HG03095 (cell line): Measurements from ENCODE around the gene GALNT15.

ENCODE experiments used
- ATAC-seq: cut with Tn5 transposase; IDR thresholded peaks from one replicate; pipeline ENCODE4 v1.9.1; 2021; ENCODE audit warnings: moderate library complexity; ENCODE audit not compliant: unreplicated experiment

The GALNT15 gene

DNA sequence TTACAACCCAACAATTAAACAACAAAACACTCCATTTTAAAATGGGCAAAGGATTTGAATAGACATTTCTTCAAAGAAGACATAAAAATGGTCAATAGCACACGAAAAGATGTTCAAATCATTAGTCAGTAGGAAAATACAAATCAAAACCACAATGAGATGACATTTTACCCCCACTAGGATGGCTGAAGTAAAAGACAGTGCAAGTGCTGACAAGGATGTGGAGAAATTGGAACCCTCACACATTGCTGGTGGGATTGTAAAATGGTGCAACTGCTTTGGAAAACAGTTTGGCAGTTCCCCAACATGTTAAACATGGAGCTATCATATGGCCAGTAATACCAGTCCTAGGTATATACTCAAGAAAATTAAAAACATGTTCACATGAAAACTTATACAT is 11.6 kb downstream of the GALNT15 start:
- no peak for ATAC-seq

DNA sequence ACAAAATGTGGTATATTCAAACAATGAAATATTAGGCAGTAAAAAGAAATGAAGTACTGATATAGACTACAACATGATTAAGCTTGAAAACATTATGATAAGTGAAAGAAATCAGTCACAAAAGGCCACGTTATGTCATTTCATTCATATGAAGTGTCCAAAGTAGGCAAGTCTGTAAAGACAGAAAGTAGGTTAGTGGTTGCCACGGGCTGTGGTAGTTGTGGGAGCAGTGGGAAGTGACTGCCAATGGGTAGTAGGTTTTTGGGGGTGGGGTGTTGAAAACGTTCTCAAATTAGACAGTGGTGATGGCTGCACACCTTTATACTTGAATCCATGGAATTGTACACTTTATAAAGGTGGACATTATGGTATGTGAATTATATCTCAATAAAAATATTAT is 12.1 kb downstream of the GALNT15 start:
- no peak for ATAC-seq

DNA sequence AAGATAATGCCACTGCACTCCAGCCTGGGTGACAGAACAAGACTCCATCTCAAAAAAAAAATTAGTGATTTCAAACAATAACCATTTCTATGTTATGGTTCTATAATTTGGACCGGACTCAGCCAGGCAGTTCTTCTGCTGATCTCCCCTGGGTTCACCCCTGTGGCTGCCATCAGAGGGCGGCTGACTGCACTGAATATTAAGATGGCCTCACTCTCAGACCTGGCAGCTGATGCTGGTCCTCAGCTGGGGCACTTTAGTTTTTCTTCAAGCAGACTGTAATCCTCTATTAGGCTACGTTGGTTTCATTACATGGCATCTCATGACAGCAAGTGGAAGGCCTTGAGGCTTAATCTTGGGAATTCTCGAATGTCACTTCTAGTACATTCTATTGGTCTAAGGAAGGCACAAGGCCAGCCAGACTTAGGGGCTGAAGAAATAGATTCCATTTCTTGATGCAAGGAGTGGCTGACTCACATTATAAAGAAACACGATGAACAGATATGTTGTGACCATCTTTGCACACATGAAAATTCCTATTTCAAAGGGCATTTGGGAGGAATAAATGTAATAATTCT is 12.8 kb downstream of the GALNT15 start:
- no peak for ATAC-seq

DNA sequence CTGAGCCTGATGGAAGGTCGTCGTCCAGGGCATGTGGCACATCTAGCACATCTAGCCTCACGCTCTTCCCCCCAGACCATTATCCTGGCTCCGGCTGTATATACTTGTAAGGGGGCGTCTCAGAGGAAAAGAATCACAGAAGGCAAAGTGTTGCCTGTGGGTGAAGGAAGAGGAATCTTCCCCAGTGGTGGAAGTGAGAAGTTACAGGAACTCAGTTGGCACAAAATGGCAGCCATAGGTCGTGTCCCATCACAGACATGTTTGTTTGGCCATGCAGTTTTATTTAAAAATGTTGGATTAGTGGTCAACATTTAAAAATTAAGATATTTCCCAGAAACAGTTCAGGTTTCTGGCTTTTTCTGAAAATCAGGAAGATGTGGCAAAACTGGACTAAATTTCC is 13.6 kb downstream of the GALNT15 start:
- no peak for ATAC-seq

DNA sequence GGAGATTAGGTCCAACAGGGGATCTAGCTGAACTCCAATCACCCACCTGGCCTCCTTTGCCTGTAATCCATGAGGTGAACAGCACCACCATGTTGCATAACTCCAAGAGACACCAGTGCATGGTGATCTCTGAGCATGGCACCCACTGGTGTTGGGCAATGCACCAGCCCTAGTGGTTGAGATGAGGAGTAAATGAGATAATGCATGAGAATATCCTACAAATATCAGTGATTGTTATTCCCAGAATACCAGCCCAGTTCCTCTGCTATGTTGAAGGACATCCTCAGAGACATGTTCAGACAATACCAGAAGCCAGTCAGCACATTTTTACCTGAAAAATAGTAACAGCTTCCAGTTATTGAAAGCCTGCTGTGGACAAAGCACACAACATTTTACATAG is 14.7 kb downstream of the GALNT15 start:
- no peak for ATAC-seq

DNA sequence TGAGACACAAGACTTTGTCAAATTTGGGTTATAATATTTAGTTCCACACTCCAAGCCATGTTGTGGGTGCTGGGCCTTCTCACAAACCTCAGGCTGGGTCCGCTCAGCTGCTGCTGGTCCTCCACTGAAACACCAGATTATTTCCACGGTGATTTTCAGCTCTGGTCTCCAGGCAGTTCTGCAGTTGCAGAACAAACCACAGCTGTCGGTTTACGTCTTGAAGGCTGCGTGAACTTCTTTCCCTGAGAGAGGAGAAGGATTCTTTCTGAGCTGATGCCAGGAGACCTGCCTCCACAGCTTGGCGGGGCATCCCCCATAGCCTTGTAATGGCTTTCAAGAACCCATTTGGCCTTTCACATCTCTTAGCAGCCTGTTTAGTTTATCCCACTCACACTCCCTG is 16.2 kb downstream of the GALNT15 start:
- ATAC-seq: no peak

DNA sequence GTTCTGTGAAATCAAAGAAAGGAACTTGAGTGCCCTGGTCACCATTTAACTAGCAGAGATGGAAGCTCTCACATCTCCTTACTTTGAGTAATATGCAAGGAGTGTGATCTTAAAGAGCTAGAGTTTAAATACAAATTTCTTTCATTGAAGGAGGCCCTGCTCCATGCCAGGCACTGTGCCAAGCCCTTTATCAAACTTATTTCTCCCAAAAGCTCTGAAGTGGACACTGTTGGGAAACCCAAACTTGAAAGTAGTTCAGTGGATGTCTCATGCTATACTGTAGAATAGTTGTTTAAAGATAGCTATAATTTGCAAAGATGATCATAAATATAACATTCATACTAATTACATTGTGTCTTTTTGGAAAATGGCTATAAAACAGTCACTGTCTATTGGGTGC is 17.1 kb downstream of the GALNT15 start:
- ATAC-seq: no peak

DNA sequence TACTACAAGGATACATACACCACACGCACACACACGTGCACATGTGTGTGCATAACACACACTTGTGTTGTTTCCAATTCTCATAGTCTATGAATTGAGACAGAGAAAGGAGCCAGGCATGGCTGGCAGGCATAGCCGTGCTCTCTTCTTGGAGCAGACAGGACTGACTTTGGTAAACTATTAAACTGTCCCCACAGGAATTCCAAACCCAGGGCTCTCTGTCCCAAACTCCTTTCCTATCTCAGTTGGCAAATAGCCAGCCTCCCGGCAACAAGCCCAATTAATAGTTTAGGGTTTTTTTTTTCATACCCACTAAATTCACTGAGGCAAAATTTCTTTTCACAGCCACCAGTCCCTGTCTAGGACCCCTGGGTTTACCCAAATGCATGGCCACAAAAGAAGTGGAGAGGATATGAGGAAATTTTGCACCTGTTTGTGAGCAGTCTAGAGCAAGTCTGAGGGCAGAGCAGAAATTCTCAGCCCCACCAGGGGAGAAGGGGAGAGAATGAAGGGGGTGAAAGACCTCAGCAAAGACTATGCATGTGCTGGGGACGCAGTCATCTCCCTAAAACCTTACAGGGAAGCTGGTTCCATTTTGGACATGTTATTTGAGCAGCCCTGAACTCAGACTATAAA is 17.8 kb downstream of the GALNT15 start:
- ATAC-seq: no peak

DNA sequence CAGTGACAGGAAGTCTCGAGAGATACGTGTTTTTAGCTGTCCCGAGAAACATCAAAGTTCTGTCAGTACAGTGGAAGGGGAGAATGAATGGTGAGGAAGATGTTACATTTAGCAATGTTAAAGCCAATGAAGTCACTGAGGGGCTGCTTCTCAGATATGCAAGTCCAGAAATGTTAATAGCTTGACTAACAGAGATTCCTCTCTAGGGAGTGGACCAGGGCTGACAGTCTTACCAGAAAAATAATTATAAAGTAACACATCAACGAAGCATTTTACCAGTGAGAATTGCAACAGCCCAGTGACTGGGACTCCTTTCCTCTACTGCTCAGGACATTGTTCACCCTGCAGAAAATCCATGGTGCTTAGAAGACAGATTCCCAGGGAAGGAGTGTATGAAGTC is 23.9 kb downstream of the GALNT15 start:
- no peak for ATAC-seq

DNA sequence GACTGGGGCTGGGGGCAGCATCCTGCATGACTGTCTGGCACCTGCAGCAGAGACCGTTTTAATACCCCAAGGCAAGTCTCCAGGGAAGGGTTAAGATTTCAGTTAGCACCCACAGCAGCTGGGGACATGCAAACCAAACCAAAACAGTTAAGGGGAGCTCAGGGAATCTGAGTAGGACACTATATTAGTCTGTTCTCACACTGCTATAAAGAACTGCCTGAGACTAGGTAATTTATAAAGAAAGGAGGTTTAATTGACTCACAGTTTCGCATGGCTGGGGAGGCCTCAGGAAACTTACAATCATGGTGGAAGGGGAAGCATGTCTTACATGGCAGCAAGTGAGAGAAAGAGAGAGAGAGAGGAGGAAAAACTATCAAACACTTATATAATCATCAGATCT is 25.3 kb downstream of the GALNT15 start:
- ATAC-seq: no peak

DNA sequence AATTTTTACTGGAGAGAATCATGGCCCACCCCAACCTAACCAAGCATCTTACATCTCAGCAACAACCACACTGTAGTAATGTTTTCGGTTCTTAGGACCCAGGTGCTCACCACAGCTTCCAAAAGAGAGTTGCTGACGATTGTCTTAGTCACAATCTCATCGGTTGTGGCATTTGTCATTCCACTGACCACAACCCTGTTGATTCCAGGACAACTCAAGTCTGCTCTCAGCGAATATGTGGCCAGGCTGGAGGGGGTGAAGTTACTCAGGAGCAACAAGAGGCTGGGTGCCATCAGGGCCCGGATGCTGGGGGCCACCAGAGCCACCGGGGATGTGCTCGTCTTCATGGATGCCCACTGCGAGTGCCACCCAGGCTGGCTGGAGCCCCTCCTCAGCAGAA is 25.9 kb downstream of the GALNT15 start:
- ATAC-seq: no peak

DNA sequence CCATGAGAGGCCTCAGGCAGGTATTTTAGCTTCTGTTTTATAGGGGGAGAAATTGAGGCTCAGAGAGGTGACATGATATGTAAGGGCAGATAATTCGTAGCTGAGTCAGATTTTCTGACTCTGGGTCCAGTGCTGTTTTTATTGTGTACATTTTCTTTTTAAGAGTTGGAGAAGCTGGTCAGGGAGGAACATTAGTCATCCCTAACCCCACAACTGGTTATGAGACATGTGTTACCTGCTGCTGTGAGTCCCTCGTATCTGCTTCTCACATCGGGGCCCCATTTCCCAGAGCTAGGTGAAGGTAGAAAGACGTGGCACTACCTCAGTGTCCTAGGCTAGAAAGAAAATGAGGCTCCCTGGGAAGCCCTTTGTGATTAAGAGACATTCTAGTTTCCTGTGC is 28.6 kb downstream of the GALNT15 start:
- ATAC-seq: no peak

DNA sequence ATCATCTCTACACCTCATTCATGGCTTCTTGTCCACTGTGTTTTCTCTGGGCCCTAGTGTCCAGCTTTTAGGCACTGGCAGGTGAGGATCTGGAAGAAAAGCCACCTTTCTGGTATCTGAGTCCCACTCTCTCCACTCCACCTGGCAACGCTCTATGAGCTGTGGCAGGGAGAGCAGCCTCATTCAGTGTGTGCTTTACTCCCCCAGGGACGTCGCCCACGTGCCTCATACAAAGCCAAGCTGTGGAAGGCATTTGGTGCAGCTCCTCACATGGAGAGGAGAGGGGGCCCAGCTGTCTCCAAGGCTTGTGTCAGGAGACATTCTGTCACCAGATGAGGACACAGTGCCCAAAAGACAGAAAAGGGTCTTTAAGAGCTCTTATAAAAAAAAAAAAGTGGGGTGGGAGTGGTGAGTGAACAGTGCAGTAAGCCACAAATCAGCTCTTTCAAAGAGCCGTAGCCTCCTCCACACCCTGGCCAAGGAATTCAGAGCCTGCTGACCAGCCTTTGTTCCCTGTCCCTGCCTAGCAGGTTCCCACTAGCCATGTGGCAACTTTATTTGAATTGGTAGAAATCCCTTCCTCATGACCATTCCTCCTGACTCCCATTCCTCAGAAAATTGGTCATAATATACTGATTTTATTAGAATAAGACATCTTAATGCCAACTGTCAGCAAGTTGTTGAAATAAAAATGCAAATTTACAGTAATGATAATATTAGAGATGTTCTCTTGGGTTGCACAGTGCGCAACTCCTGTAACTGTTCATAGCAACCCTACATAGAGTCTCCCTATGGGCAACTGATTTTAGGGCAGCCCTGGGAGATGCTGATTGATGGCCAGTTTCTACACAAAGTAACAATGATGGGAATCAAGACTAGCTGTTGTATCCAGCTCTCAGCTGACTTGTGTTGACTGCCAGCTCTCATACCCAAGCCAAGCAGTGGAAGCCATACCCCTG is 29.5 kb downstream of the GALNT15 start:
- no peak for ATAC-seq

DNA sequence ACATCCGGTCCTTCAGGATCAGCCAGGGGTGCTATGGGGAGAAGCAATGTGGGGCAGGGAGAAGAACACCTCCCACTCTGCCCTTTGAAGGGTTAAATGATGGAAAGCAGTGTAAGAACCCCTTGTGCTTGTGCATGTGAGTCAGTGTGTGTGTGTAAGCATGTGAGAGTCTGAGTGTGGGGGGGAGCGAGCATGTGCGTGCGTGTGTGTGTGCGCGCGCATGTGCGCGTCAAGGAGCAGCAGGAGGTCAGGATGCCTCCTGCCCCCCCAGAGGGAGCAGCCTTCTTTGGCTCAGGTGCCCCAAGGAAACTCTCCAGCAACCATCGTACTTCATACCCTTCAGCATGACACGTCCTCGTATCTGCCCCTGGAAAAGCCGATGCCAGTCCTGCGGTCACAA is 30.3 kb downstream of the GALNT15 start:
- no peak for ATAC-seq

DNA sequence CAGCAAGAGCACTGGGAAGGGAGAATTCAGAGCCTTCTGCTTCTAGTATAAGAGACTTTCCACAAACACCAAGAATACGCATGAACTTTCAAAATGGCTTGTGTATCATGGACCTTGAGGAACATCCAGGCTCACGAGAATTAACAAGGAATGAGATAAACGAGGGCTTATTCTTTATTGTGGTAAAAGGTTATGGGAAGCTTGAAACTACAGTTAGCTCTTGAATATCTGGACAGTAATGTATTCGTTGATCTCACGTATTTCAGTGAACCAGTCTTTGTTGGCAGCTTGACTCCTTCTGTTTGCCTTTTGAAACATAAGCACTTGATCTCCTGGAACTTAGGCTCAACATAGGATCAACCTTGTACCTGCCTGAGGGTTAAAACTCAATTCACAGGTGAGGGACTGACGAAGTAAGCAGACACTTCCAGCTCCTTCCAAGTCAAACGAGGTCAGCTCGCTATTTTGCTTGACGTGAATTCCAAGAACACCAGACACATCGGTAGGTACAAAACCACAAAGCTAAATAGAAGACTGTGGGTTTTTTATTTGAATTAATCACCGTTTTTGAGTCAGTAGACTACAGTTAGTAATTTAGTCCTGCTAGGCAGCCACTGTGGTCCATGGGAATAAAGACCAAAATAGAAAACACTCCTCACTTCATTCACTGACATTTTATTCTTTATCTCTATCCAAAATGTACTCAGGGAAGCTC is 30.8 kb downstream of the GALNT15 start:
- no peak for ATAC-seq

DNA sequence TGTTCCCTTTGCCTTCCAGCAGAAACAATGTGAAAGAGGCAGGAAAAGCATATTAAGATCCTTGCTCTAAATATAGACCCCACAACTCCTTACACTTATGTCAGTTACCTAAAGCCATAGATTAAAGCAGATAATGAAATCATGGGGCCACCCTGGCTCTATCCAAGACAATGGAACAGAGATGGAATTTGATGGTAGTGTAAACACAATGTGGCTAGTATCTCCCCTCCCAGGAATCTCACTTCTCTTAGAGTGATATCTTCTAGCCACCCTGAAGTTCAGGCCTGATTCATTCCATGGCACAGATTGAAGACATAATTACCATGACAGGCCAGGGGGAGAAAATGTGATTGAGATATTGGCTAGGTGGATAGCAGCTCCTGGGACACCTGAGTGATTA is 32.6 kb downstream of the GALNT15 start:
- ATAC-seq: no peak

DNA sequence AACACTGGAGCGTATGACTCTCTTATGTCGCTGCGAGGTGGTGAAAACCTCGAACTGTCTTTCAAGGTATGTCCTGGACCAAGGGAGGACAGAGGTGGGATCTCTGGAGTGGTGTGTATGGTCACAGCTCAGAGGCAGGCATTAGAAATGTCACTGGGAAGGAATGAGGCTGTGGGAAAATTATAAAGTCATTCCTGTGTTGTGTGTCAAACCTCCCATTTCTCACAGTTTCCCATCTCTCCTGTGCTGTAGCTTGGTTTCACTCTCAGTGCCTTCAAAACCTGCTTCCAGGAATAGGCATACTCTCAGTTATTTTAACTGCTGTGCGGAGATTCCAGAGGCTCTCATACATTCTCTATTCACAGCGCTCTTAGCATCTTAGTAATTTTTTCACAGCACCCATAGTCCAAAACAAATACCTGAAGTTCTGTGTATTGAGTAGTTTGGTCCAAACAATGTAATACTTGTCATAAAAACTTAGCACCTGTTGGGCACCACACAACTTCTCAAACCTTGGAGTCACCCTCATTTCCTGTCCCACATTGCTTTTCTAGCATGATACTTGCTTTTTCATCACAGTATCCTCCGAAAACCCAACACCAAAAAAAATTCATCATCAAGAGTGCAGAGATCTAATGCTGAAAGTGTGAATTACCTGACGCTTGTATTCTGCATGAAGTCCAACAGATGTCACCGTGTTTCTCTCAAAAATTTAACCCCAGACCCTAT is 36.9 kb downstream of the GALNT15 start:
- no peak for ATAC-seq

DNA sequence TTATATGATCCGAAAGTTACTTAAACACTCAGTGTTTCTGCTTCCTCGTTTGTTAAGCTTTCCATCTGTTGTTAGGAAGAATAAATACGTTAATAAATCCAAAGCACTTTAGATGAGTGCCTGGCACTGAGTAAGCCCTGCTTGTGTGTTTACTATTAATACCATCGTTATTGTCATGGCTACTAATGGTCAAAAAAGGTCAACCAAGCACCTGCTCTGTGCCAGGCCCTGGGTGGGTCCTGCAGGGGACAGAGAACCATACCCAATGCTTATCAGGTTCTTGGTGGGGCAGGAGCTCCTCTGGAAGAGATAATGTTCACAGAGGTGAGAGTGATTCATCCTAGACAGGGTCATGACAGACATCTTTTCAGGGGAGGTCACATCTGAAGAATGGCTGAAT is 39.9 kb downstream of the GALNT15 start:
- ATAC-seq: no peak

DNA sequence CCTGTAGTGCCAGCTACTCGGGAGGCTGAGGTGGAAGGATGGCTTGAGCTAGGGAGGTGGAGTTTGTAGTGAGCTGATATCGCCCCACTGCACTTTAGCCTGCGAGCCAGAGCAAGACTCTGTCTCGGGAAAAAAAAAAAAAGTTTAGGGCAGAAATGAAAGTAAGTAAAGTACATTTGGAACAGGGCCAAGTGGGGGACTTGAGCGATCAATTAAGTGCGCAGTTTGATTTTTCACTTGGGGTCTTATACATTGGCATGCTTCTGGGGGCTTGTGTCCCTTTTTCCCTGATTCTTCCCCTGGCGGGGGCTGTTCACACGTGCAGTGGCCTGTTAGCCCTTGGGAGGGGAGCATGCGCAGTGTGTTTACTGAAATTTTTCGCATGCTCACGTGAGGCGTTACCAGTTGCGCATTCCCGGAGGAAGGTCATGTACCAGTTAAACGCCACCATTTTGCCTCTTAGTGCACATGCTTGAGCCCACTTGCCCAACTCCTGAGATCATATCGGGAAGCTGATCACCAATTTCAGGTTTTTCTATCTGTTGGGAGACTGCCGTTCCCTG is 42.0 kb downstream of the GALNT15 start:
- ATAC-seq: no peak

DNA sequence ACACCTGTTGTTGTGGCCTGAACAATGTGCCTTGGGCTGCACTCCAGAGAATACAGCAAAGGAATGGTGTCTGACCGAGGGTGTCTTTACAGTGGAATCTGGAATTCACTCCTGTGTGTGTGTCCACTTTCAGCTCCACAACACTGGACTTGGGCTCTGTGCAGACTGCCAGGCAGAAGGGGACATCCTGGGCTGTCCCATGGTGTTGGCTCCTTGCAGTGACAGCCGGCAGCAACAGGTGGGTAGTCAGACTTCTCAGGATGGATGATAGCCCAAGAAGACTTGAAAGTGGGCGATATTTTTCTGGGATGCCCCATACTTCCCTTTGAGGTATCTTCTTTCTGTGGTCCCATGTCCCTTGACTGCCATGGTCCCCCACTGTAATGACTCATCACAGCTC is 45.3 kb downstream of the GALNT15 start:
- no peak for ATAC-seq

DNA sequence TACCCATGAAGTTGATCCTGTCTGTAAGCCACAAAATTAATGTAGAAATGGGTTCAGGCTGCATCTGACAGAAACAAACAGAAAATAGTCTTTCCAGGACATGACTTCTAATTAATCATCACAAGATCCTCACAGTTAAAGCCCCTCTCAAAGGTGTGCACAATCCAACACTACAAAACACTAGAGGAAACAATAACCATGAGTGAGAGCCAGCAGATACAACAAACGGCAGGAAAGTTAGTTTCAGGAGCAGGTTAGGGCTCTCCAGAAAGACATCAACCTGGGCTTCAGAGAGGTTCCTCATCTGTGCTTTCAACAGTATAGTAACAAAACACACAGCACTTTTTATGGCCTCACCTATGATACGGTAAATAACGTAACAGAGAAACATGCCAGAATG is 47.5 kb downstream of the GALNT15 start:
- no peak for ATAC-seq
